ENCODE measurements around the gene AP3B2. TPM values are rescaled to one million over a fixed set of nuclear protein-coding genes. Genes with fewer than 3 reads are reported as not detected.
"Not testable (repeated sequence)": the region's sequence is repeated elsewhere in the genome, so short reads cannot be mapped to it uniquely, and the experiment has no call there.

Gene AP3B2
- total RNA-seq, 1 donor from 2014 or later: 5.6 TPM

GRCh38 chr15:82712036-82712435 is 2.4 kb upstream of the AP3B2 start:
- H3K27ac Mint-ChIP-seq (ENCODE audit: unreplicated experiment): no peak overlapping the region
- no peak for DNase-seq (ENCODE audit: low spot score)
- no peaks in the 10 kb centered on the region for H3K9me3 Mint-ChIP-seq (ENCODE audit: unreplicated experiment)
- H3K4me3 Mint-ChIP-seq (ENCODE audit: unreplicated experiment): no peak overlapping the region
- H3K4me1 Mint-ChIP-seq (ENCODE audit: unreplicated experiment): peaks cover 5% of the 10 kb centered on the region
- H3K27me3 Mint-ChIP-seq (ENCODE audit: unreplicated experiment): peaks cover 4% of the 10 kb centered on the region
- TF ChIP-seq, protein P1, sequence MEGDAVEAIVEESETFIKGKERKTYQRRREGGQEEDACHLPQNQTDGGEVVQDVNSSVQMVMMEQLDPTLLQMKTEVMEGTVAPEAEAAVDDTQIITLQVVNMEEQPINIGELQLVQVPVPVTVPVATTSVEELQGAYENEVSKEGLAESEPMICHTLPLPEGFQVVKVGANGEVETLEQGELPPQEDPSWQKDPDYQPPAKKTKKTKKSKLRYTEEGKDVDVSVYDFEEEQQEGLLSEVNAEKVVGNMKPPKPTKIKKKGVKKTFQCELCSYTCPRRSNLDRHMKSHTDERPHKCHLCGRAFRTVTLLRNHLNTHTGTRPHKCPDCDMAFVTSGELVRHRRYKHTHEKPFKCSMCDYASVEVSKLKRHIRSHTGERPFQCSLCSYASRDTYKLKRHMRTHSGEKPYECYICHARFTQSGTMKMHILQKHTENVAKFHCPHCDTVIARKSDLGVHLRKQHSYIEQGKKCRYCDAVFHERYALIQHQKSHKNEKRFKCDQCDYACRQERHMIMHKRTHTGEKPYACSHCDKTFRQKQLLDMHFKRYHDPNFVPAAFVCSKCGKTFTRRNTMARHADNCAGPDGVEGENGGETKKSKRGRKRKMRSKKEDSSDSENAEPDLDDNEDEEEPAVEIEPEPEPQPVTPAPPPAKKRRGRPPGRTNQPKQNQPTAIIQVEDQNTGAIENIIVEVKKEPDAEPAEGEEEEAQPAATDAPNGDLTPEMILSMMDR (IDR thresholded peaks at IDR 0.05; ENCODE audit: unreplicated experiment): no peak
- H3K36me3 Mint-ChIP-seq (ENCODE audit: low read depth, unreplicated experiment): no peaks in the 10 kb centered on the region

- Mint-ChIP-seq H3K27ac (ENCODE audit: unreplicated experiment) (no peak overlapping the region), H3K4me3 (ENCODE audit: unreplicated experiment) (peak overlapping the region; percentile 63), H3K4me1 (ENCODE audit: unreplicated experiment) (peaks cover 5% of the 10 kb centered on the region), H3K9me3 (ENCODE audit: unreplicated experiment) (no peaks in the 10 kb centered on the region), H3K36me3 (ENCODE audit: low read depth, unreplicated experiment) (no peaks in the 10 kb centered on the region), H3K27me3 (ENCODE audit: unreplicated experiment) (peaks cover 4% of the 10 kb centered on the region)
- TF ChIP-seq, protein P1 (IDR thresholded peaks at IDR 0.05; ENCODE audit: unreplicated experiment): no peak
- DNase-seq (ENCODE audit: low spot score): no peak
Observed at GRCh38 chr15:82710926-82711490, 1.3 kb upstream of the AP3B2 start.

- H3K4me3 Mint-ChIP-seq (ENCODE audit: unreplicated experiment): peak overlapping the region; percentile 63
- TF ChIP-seq, protein P1 (IDR thresholded peaks at IDR 0.05; ENCODE audit: unreplicated experiment): no peak
- no peak for DNase-seq (ENCODE audit: low spot score)
- no peak overlapping the region for H3K27ac Mint-ChIP-seq (ENCODE audit: unreplicated experiment)
- H3K36me3 Mint-ChIP-seq (ENCODE audit: low read depth, unreplicated experiment): no peaks in the 10 kb centered on the region
- H3K4me1 Mint-ChIP-seq (ENCODE audit: unreplicated experiment): peaks cover 5% of the 10 kb centered on the region
- H3K27me3 Mint-ChIP-seq (ENCODE audit: unreplicated experiment): peaks cover 4% of the 10 kb centered on the region
- no peaks in the 10 kb centered on the region for H3K9me3 Mint-ChIP-seq (ENCODE audit: unreplicated experiment)
Observed at GRCh38 chr15:82710208-82710555, 507 bp upstream of the AP3B2 start.

- no peaks in the 10 kb centered on the region for H3K36me3 Mint-ChIP-seq (ENCODE audit: low read depth, unreplicated experiment)
Observed at GRCh38 chr15:82709081-82709420, 624 bp downstream of the AP3B2 start.

GRCh38 chr15:82705856-82706255 is 3.8 kb downstream of the AP3B2 start:
- H3K27ac Mint-ChIP-seq (ENCODE audit: unreplicated experiment); H3K36me3 Mint-ChIP-seq (ENCODE audit: low read depth, unreplicated experiment); H3K9me3 Mint-ChIP-seq (ENCODE audit: unreplicated experiment); H3K4me1 Mint-ChIP-seq (ENCODE audit: unreplicated experiment); H3K27me3 Mint-ChIP-seq (ENCODE audit: unreplicated experiment); DNase-seq (ENCODE audit: low spot score); H3K4me3 Mint-ChIP-seq (ENCODE audit: unreplicated experiment): not testable (repeated sequence)

More at GRCh38 chr15:82709081-82709420, 624 bp downstream of the AP3B2 start:
- no peak for DNase-seq (ENCODE audit: low spot score)
- TF ChIP-seq, protein P1 (IDR thresholded peaks at IDR 0.05; ENCODE audit: unreplicated experiment): no peak
- no peak overlapping the region for H3K27ac Mint-ChIP-seq (ENCODE audit: unreplicated experiment)
- peaks cover 4% of the 10 kb centered on the region for H3K27me3 Mint-ChIP-seq (ENCODE audit: unreplicated experiment)
- no peak overlapping the region for H3K4me3 Mint-ChIP-seq (ENCODE audit: unreplicated experiment)
- H3K9me3 Mint-ChIP-seq (ENCODE audit: unreplicated experiment): no peaks in the 10 kb centered on the region
- H3K4me1 Mint-ChIP-seq (ENCODE audit: unreplicated experiment): peaks cover 5% of the 10 kb centered on the region
